GM12872 (cell line): ENCODE measurements around the gene IGSF21.

Source experiments
- TF ChIP-seq, protein P1 (sequence below): IDR thresholded peaks from 3 replicates; pipeline ENCODE4 v1.5.1; 2011; ENCODE audit warnings: low read depth, mild to moderate bottlenecking, low read length, moderate library complexity; ENCODE audit not compliant: insufficient read depth

Gene IGSF21

DNA sequence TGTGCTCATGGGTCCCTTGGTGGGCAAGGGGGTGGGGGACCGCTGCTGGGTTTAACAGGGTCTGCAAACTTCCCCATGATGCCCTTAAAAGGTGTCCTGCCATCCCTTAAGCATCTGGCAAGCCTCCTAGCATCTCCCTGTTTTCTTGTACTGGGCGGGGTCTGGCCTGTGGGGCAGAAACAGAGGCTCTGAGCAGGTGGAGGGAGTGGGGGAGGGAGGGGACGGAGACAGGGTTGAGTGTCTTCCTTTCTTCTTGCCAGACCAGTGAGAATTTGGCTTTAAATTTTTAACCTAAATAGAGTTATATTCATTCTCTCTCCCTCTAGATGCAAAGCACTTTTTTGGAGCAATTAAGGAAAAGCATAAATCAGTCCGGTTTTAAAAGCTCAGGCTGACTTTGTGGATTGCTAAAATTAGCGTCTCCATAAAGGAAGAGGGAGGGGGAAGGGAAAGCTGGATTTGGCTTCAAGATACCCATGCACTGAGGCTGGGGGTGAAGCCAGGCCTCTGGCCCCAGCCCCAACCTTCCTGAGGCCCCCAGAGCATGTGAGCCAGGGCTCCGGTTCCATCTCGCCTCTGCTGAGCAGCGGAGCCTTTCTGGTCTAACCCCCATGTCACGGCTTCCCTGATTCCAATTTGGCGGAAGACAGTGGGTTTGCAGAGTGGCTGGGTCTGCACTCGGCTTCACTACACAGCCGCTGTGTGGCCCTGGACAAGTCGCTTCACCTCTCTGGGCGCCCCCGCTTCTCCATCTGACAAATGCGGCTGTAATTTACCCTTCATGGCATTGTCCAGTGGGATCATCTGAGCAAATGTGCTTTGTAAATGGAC, 25.3 kb downstream of the IGSF21 start:
- TF ChIP-seq, protein P1, sequence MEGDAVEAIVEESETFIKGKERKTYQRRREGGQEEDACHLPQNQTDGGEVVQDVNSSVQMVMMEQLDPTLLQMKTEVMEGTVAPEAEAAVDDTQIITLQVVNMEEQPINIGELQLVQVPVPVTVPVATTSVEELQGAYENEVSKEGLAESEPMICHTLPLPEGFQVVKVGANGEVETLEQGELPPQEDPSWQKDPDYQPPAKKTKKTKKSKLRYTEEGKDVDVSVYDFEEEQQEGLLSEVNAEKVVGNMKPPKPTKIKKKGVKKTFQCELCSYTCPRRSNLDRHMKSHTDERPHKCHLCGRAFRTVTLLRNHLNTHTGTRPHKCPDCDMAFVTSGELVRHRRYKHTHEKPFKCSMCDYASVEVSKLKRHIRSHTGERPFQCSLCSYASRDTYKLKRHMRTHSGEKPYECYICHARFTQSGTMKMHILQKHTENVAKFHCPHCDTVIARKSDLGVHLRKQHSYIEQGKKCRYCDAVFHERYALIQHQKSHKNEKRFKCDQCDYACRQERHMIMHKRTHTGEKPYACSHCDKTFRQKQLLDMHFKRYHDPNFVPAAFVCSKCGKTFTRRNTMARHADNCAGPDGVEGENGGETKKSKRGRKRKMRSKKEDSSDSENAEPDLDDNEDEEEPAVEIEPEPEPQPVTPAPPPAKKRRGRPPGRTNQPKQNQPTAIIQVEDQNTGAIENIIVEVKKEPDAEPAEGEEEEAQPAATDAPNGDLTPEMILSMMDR = no peak

DNA sequence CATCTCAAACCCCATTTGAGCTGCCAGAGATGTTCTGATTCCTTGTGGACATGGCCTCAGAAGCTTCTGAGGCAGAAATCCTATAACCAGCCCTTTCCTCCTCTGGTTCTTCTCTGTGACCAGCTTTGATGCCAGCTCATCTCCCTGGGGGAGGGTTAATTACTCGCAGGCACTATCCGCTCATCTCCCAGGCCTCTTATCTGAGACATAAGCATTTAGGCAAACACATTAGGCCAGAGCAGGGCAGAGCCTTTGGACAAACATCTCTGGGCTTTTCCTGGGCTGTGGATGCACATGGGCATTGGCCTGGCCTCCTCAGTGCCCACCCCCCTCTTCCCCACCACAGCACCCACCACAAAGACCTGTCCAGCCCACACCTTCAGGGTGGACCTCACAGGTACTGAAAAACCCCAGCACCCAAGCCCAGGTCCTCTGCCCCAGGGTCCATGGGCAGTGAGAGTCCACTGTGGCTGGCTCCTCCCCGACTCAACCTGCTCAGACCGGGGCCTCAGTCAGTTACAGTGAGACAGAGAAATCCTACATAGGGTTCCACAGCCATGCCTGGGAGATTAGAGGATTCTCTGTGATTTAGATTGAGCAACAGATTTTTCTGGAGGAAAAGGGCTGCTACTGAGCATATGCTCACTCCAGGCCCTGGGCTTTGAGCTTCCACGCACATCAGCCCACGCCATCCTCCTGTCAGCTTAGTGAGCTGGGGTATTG, 26.9 kb downstream of the IGSF21 start:
- TF ChIP-seq, protein P1 = no peak

DNA sequence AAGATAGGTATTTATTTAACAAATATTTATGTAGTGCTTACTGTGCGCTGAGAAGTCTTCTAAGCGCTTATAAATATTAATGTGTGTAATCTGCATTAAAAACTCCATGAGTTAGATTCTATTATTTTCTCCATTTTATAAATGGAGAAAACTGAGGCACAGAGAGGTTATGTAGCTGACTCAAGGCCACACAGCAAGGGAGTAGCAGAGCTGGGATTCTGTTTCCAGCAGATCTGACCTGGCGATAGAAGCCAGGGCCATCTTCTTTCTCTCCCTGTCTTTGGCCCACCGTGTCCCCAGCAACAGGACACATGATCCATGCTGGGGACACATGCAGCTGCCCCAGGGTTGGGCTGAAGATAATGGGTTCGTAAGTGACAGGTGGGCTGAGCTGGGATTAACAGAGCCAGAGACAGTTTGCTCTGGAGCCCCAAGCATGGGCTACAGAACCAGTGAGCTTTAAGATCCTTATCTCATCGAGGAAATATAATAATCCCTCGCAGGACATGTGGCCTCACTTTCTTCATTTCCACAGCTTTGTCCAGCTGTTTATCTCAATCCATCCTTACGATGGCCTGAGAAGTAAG, 30.3 kb downstream of the IGSF21 start:
- TF ChIP-seq, protein P1 = no peak

DNA sequence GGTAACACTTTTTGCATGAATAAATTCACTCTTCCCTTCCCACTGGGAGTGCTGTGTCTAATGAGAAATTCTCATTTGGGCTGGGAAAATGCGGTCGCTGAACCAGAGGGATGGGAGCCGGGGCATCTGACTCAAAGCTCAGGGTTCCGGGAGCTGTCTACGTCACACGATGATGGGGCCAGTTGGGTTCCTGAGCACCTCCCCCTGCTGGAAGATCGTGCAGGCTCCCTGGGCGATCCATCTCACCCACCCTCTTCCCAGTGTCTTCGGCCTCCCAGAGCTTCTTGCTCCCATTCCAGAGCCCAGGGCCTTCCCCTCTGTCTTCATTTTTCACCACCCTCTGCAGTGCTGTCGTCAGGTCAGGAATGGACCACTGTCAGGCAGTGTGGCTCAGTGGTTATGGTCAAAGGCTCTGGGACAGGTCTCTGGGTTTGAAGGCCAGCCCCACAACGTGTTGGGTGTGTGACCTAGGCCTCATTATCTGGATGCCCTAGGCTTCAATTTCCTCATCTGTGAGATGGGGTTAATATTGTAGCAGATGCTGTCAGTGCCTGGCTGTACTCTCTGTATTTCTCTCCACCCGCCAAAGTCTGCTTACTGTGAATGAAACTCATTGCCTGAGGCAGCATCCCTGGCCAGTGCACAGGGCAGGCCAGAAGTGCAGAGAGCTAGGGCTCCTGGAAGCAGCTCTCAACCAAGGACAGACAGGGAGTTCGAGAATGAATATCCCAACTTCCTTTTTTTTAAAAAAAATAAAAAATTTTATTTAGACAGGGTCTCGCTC, 31.8 kb downstream of the IGSF21 start:
- TF ChIP-seq, protein P1 = no peak

DNA sequence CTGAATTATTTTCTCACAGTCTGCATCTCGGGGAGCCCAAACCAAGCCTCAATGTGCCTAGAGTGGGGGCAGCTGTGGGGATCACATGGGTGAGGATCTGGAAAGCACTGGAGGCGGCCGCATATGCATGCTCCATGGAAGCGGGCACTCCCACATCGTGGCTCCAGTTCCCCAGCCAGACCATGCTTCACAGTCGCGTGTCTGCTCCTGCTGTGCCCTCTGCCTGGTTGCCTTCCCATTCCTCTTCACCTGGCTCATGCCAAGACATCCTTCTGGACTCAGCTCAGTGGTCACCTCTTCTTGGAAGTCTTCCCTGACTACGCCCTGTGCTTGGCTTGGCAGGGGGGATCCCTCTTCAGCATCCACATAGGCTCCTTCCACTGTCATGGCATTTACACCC, 32.8 kb downstream of the IGSF21 start:
- TF ChIP-seq, protein P1 = no peak

DNA sequence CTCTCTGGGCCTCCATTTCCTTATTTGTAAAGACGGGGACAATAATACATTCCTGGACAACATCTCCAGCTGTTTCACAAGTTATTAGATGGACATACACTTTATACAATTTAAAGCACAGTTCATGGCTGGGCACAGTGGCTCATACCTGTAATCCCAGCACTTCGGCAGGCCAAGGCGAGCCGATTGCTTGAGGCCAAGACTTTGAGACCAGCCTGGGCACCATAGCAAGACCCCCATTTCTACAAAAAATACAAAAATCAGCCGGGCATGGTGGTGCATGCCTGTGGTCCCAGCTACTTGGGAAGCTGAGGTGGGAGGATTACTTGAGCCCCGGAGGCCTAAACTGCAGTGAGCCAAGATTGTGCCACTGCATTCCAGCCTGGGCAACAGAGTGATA, 34.1 kb downstream of the IGSF21 start:
- TF ChIP-seq, protein P1 = no peak

DNA sequence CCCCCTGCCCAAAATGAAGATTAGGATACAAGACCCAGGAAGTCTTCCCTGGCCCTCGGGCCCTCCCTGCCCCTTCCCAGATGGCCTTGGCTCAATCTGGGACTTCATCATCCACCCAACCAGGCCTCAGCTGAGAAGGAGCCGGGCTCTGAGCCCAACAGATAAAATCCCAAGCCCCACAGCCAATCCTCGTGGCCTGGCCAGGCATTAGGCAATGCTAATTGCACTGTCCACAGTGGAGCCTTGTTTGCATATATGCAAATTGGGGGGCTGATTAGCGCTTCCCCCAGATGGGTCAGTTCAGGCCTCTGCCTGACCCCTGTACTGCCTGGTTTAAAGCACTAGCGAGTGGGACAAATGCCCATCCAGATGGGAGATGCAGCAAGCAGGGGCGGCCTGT, 34.9 kb downstream of the IGSF21 start:
- TF ChIP-seq, protein P1 = no peak
